DOHH2 (cell line): ENCODE results near the gene ZBTB24.

Experiments
- CTCF ChIP-seq: fragments of 200-600 bp; sonication (generic); IDR thresholded peaks from one replicate; pipeline ENCODE4 v1.5.1; 2014; ENCODE audit warnings: antibody characterized with exemption, mild to moderate bottlenecking, low read depth, low read length; ENCODE audit not compliant: poor library complexity, severe bottlenecking
- EZH2phosphoT487 ChIP-seq: fragments of 200-600 bp; sonication (generic); IDR thresholded peaks from 2 replicates; pipeline ENCODE4 v1.6.1; 2017; ENCODE audit warnings: borderline replicate concordance, mild to moderate bottlenecking, antibody characterized with exemption, low read length, moderate library complexity, mixed read lengths

- no peak for TF ChIP-seq CTCF
- TF ChIP-seq EZH2phosphoT487 = no peak
Measured at GRCh38 chr6:109503327-109504224, 20.6 kb upstream of the ZBTB24 start.
